Activated CD8-positive, alpha-beta memory T cell treated with anti-CD3 and anti-CD28 coated beads for 48 hours (primary cell): ENCODE data around the gene HNRNPUL1.
A peak's percentile ranks its signal among the peaks of the same experiment; 100 is the strongest.

ENCODE experiments used
- DNase-seq, 3 experiments: peaks; one replicate each; pipeline ENCODE4 v3.0.0-alpha.2; 2020; ENCODE audit warnings: low read depth in 2 of 3, low spot score in 2 of 3

Gene HNRNPUL1

GRCh38 chr19:41233748-41234240 lies 30.4 kb upstream of the HNRNPUL1 start:
- DNase-seq: no peak

GRCh38 chr19:41234512-41235168 lies 29.5 kb upstream of the HNRNPUL1 start:
- DNase-seq: no peak

GRCh38 chr19:41235480-41235879 lies 28.7 kb upstream of the HNRNPUL1 start:
- no peak for DNase-seq

- DNase-seq: no peak
Observed at GRCh38 chr19:41238244-41238643, 25.9 kb upstream of the HNRNPUL1 start.

DNA sequence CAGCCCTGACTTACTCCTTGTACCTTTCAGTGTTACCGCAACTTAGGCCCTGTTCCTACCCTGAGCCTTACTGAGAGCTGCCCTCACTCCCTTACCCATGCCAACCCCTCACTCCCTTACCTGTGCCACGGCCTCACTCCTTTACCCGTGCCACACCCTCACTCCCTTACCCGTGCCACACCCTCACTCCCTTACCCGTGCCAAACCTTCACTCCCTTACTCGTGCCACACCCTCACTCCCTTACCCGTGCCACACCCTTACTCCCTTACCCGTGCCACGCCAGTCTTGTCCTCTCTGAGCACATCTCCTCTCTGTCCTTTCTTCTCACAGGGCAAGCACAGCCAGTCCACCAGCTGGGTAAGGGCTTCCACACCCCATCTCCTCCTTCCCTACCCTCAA lies 24.8 kb upstream of the HNRNPUL1 start:
- no peak for DNase-seq

DNA sequence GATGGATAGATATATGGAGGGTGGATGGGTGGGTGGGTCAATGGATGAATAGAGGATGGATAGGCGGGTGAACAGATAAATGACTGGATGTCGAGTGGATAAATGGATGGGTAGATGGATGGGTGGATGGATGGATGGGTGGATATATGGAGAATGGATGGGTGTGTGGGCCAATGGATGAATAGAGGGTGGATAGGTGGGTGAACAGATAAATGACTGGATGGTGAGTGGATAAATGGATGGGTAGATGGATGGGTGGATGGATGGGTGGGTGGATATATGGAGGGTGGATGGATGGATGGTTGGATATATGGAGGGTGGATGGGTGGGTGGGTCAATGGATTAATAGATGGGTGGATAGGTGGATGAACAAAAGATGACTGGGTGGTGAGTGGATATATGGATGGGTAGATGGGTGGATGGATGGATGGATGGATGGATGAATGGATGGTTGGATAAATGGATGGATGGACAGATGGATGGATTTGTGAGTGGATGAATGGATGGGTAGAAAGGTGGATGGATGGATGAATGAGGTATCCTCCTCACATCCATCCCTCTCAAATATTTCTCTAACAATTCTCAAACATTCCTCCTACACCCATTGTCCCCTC lies 24.1 kb upstream of the HNRNPUL1 start:
- DNase-seq: no peak

DNA sequence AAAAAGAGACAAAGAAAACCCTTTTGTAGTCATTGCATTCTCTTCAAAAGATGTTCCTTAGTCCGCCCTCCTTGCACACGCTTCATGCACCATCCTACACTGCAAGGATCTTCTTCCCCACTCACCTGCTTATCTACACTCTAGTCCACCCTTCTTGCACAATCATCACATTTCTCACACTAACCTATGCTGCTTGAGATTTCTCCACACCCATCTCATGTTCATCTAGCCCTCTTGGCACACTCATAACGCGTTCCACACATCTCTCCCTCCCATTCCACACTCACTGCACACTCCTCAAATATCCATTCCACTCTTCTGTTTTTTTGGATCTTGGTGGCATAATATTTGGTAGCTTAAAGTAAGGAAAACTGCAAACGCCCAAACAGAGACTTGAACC lies 22.3 kb upstream of the HNRNPUL1 start:
- DNase-seq: no peak

GRCh38 chr19:41244117-41244516 lies 20.1 kb upstream of the HNRNPUL1 start:
- DNase-seq: no peak

DNA sequence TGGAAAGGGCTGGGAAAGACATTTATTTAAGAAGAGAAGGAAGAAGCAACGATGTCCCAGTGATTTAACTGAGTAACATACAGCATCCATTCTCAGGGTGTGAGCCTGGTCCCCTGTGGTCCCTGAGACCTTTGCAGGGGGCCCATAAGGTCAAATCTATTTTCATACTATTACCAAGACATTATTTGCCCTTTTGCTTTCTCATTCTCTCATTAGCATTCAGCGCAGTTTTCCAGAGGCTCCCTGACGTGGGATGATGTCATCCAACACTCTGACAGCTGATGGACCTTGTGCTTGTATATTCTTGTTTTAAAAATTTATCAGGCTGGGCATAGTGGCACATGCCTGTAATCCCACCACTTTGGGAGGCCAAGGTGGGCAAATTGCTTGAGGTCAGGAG lies 18.3 kb upstream of the HNRNPUL1 start:
- no peak for DNase-seq

- no peak for DNase-seq
Observed at GRCh38 chr19:41248895-41249294, 15.3 kb upstream of the HNRNPUL1 start.

GRCh38 chr19:41249707-41250423 lies 14.3 kb upstream of the HNRNPUL1 start:
- DNase-seq: no peak

DNA sequence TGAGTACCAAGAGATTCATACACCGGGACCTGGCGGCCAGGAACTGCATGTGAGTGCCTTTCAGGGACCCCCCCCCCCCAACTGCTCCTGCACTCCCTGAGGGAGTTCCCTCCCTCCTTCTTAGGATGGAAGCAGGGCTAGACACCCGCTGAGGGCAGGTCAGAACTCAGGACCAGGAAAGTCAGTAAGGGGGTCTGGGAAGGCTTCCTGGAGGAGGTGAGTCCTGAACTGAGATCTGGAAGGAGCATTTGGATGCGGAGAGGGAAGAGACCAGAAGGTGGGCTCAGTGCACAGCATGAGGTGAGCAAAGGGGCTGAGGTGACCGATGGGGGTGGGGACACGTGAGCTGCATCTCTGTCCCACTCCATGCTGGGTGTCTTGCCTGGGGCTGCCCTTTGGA lies 10.5 kb upstream of the HNRNPUL1 start:
- DNase-seq: no peak

GRCh38 chr19:41255171-41255570 lies 9.0 kb upstream of the HNRNPUL1 start:
- DNase-seq: no peak

- no peak for DNase-seq
Observed at GRCh38 chr19:41261474-41262190, 2.5 kb upstream of the HNRNPUL1 start.

GRCh38 chr19:41263042-41263849 lies 926 bp upstream of the HNRNPUL1 start:
- peak; percentile 49 to 68 (median 49) for DNase-seq

GRCh38 chr19:41264581-41265394 lies 616 bp downstream of the HNRNPUL1 start:
- peak in 2 of 3 experiments; percentile 22 to 33 for DNase-seq

- DNase-seq: no peak
Observed at GRCh38 chr19:41265395-41266153, 1.4 kb downstream of the HNRNPUL1 start.

GRCh38 chr19:41269055-41269454 lies 4.9 kb downstream of the HNRNPUL1 start:
- no peak for DNase-seq

DNA sequence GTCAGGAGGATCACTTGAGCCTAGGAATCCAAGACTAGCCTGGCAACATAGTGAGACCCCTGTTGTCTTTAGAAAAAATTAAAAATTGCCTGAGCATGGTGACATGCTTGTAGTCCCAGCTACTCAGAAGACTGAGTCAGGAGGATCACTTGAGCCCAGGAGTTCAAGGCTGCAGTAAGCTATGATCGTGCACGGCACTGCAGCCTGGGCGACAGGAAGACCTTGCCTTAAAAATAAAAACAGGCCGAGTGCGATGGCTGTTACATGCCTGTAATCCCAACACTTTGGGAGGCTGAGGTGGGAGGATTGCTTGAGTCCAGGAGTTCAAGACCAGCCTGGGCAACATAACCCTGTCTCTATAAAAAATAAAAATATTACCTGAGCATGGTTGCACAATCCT lies 5.4 kb downstream of the HNRNPUL1 start:
- no peak for DNase-seq
